H9 (cell line): ENCODE data around the gene RHOV. TPM values are rescaled to one million over a fixed set of nuclear protein-coding genes. Genes with fewer than 3 reads are reported as not detected.

ENCODE experiments used
- DNase-seq: peaks from one replicate; pipeline ENCODE4 v3.0.0-alpha.2; 2017
- H2AFZ ChIP-seq: one replicate; pipeline ENCODE4 v1.6.1; 2013; ENCODE audit warnings: mild to moderate bottlenecking, low read length, control low read depth, moderate library complexity
- H2AK5ac ChIP-seq: 2 replicates; pipeline ENCODE4 v1.6.1; 2013; ENCODE audit warnings: low read length, control low read depth, mixed read lengths; ENCODE audit not compliant: insufficient read length
- H2BK120ac ChIP-seq: one replicate; pipeline ENCODE4 v1.6.1; 2013; ENCODE audit warnings: low read depth, mild to moderate bottlenecking, low read length, control low read depth, inconsistent platforms; ENCODE audit not compliant: poor library complexity, severe bottlenecking
- H2BK12ac ChIP-seq: 2 replicates; pipeline ENCODE4 v1.6.1; 2013; ENCODE audit warnings: low read length, control low read depth, mixed read lengths, low read depth; ENCODE audit not compliant: insufficient read length
- H2BK15ac ChIP-seq: 2 replicates; pipeline ENCODE4 v1.6.1; 2013; ENCODE audit warnings: low read depth, low read length, control low read depth
- H2BK20ac ChIP-seq: one replicate; pipeline ENCODE4 v1.6.1; 2013; ENCODE audit warnings: low read depth, mild to moderate bottlenecking, low read length, control low read depth, inconsistent platforms; ENCODE audit not compliant: poor library complexity, severe bottlenecking
- H2BK5ac ChIP-seq: 2 replicates; pipeline ENCODE4 v1.6.1; 2013; ENCODE audit warnings: low read length, control low read depth, mixed read lengths; ENCODE audit not compliant: insufficient read length
- H3K14ac ChIP-seq: 2 replicates; pipeline ENCODE4 v1.6.1; 2013; ENCODE audit warnings: low read length, control low read depth; ENCODE audit not compliant: insufficient read depth
- H3K18ac ChIP-seq: 2 replicates; pipeline ENCODE4 v1.6.1; 2013; ENCODE audit warnings: low read depth, mild to moderate bottlenecking, mixed read lengths, low read length, control low read depth; ENCODE audit not compliant: insufficient read length
- H3K23ac ChIP-seq: 2 replicates; pipeline ENCODE4 v1.6.1; 2013; ENCODE audit warnings: low read length, control low read depth, mixed read lengths, low read depth; ENCODE audit not compliant: insufficient read length
- H3K23me2 ChIP-seq: 2 replicates; pipeline ENCODE4 v1.6.1; 2013; ENCODE audit warnings: low read depth, mild to moderate bottlenecking, mixed read lengths, low read length, control low read depth; ENCODE audit not compliant: insufficient read length, poor library complexity, severe bottlenecking
- H3K27ac ChIP-seq: 2 replicates; pipeline ENCODE4 v1.5.1; 2013; ENCODE audit warnings: low read length, control low read depth, mixed read lengths, low read depth; ENCODE audit not compliant: insufficient read length
- H3K27me3 ChIP-seq: 2 replicates; pipeline ENCODE4 v1.6.1; 2013; ENCODE audit warnings: low read length, control low read depth, inconsistent platforms; ENCODE audit not compliant: insufficient read depth
- H3K4ac ChIP-seq: 2 replicates; pipeline ENCODE4 v1.6.1; 2013; ENCODE audit warnings: low read depth, mild to moderate bottlenecking, control low read depth, inconsistent platforms, low read length, moderate library complexity
- H3K4me1 ChIP-seq: 2 replicates; pipeline ENCODE4 v1.6.1; 2013; ENCODE audit warnings: low read length, control low read depth, inconsistent platforms; ENCODE audit not compliant: insufficient read depth
- H3K4me2 ChIP-seq: 2 replicates; pipeline ENCODE4 v1.6.1; 2013; ENCODE audit warnings: low read length, control low read depth, mixed read lengths; ENCODE audit not compliant: insufficient read length, insufficient read depth
- H3K56ac ChIP-seq: 2 replicates; pipeline ENCODE4 v1.6.1; 2013; ENCODE audit warnings: low read depth, mild to moderate bottlenecking, mixed read lengths, low read length, control low read depth; ENCODE audit not compliant: insufficient read length
- H3K79me1 ChIP-seq: 2 replicates; pipeline ENCODE4 v1.6.1; 2013; ENCODE audit warnings: low read depth, mild to moderate bottlenecking, moderate library complexity, low read length, control low read depth, inconsistent platforms; ENCODE audit not compliant: insufficient read depth, poor library complexity, severe bottlenecking
- H3K79me2 ChIP-seq: 2 replicates; pipeline ENCODE4 v1.6.1; 2013; ENCODE audit warnings: low read length, control low read depth, inconsistent platforms; ENCODE audit not compliant: insufficient read depth
- H3K9ac ChIP-seq: 2 replicates; pipeline ENCODE4 v1.6.1; 2013; ENCODE audit warnings: low read length, control low read depth, mixed read lengths; ENCODE audit not compliant: insufficient read length; ENCODE audit errors: extremely low read depth
- H3K9me3 ChIP-seq: one replicate; pipeline ENCODE4 v1.6.1; 2013; ENCODE audit warnings: low read depth, low read length, inconsistent platforms; ENCODE audit not compliant: control insufficient read depth
- H3T11ph ChIP-seq: one replicate; pipeline ENCODE4 v1.6.1; 2013; ENCODE audit warnings: mild to moderate bottlenecking, low read length, control low read depth, inconsistent platforms
- H4K20me1 ChIP-seq: one replicate; pipeline ENCODE4 v1.6.1; 2013; ENCODE audit not compliant: control insufficient read depth, insufficient read length, insufficient read depth
- H4K5ac ChIP-seq: 2 replicates; pipeline ENCODE4 v1.6.1; 2013; ENCODE audit warnings: low read depth, mild to moderate bottlenecking, mixed read lengths, low read length, control low read depth; ENCODE audit not compliant: insufficient read length
- H4K8ac ChIP-seq: replicated peaks from 2 replicates; pipeline ENCODE4 v1.6.1; 2013; ENCODE audit warnings: low read length, control low read depth, mixed read lengths, low read depth; ENCODE audit not compliant: insufficient read length
- H4K91ac ChIP-seq: 2 replicates; pipeline ENCODE4 v1.6.1; 2013; ENCODE audit warnings: low read depth, mild to moderate bottlenecking, moderate library complexity, mixed read lengths, low read length, control low read depth; ENCODE audit not compliant: insufficient read length
- H3K27ac Mint-ChIP-seq, 3 experiments: 2 replicates in 2 of 3; 3 replicates in 1 of 3; pipeline ENCODE4 v1.8.0; 2020 to 2021; ENCODE audit warnings: mixed read lengths in 3 of 3, mild to moderate bottlenecking in 1 of 3, moderate library complexity in 1 of 3
- H3K27me3 Mint-ChIP-seq: 2 replicates; pipeline ENCODE4 v1.8.0; 2021; ENCODE audit warnings: low read depth, mild to moderate bottlenecking, moderate library complexity, mixed read lengths
- H3K36me3 Mint-ChIP-seq, 3 experiments: 2 replicates in 2 of 3; 3 replicates in 1 of 3; pipeline ENCODE4 v1.8.0; 2020 to 2021; ENCODE audit warnings: low read depth in 3 of 3, mixed read lengths in 3 of 3; ENCODE audit not compliant: insufficient read depth in 1 of 3
- H3K4me1 Mint-ChIP-seq, 2 experiments: 2 replicates each; pipeline ENCODE4 v1.8.0; 2020; ENCODE audit warnings: mixed read lengths in 2 of 2
- H3K4me3 Mint-ChIP-seq, 2 experiments: 2 replicates in 1 of 2; 3 replicates in 1 of 2; pipeline ENCODE4 v1.8.0; 2020 to 2021; ENCODE audit warnings: mild to moderate bottlenecking in 2 of 2, mixed read lengths in 2 of 2, moderate library complexity in 1 of 2
- H3K9me3 Mint-ChIP-seq, 2 experiments: 2 replicates in 1 of 2; 3 replicates in 1 of 2; pipeline ENCODE4 v1.8.0; 2020; ENCODE audit warnings: mild to moderate bottlenecking in 2 of 2, mixed read lengths in 2 of 2, moderate library complexity in 1 of 2
- CTCF ChIP-seq: fragments of 200-600 bp; sonication (generic); conservative IDR thresholded peaks from 3 replicates; pipeline ENCODE4 v1.8.0; 2021; ENCODE audit warnings: antibody characterized with exemption, mild to moderate bottlenecking
- WGBS: extraction: QIAGEN DNeasy Blood & Tissue Kit; methylation state at CpG from one replicate; pipeline ENCODE4 v1.1.7; 2013; ENCODE audit warnings: missing lambda C conversion rate, low lambda C conversion rate, mixed read lengths; ENCODE audit not compliant: insufficient read length; ENCODE audit errors: extremely low coverage; 5-methylcytosine and 5-hydroxymethylcytosine counted together
- total RNA-seq: library from RNA; stranded (reverse); gene quantifications from 2 replicates; pipeline ENCODE4 v1.2.1, GENCODE V29; 2021

RHOV gene
- total RNA-seq, 1 experiment from 2014 or later: 3.9 TPM

GRCh38 chr15:40906991-40907802 lies 33.2 kb upstream of the RHOV start:
- Histone ChIP-seq H3K56ac (no peak overlapping the region), H3K27ac (no peak overlapping the region), H3K79me1 (peaks cover 2% of the 10 kb centered on the region), H2BK12ac (no peak overlapping the region), H3K9ac (no peak overlapping the region), H2BK120ac (no peak overlapping the region), H3K18ac (no peak overlapping the region), H3T11ph (no peak overlapping the region), H2BK5ac (no peak overlapping the region), H3K9me3 (no peaks in the 10 kb centered on the region), H4K91ac (no peak overlapping the region), H3K4ac (no peak overlapping the region), H3K14ac (no peak overlapping the region; the same call in 1 of the 2 replicates), H3K27me3 (no peaks in the 10 kb centered on the region), H2BK15ac (no peak overlapping the region), H4K8ac (no peak overlapping the region), H3K23ac (no peak overlapping the region), H2AK5ac (no peak overlapping the region), H3K79me2 (no peaks in the 10 kb centered on the region), H4K5ac (no peak overlapping the region), H3K4me2 (peak overlapping the region; percentile 61), H3K4me1 (no peaks in the 10 kb centered on the region), H4K20me1 (no peaks in the 10 kb centered on the region), H2AFZ (no peak overlapping the region), H3K23me2 (no peaks in the 10 kb centered on the region), H2BK20ac (no peak overlapping the region)
- no peak for TF ChIP-seq CTCF
- Mint-ChIP-seq H3K36me3 (peaks cover 11 to 30% (median 21%) of the 10 kb centered on the region in 3 experiments), H3K4me1 (peaks cover 26 to 27% of the 10 kb centered on the region in 2 experiments), H3K9me3 (no peaks in the 10 kb centered on the region), H3K27me3 (peaks cover 6% of the 10 kb centered on the region), H3K27ac (no peak overlapping the region), H3K4me3 (peak overlapping the region in 1 of 2 experiments; percentile 71; a peak in 2 of 5 replicates)
- WGBS: no CpG with 5 or more reads among the region's 22 CpGs
- peak; percentile 47 for DNase-seq
